Trophoblast cell (in vitro differentiated cells and primary cell): ENCODE data around the gene TBC1D16.

Source experiments
- DNase-seq, 2 donors: peaks; one replicate each; pipeline ENCODE4 v3.0.0-alpha.2; 2016
- H2AFZ ChIP-seq: 2 replicates; pipeline ENCODE4 v1.6.1; 2013; ENCODE audit warnings: low read length, moderate library complexity, mild to moderate bottlenecking; ENCODE audit not compliant: insufficient read depth, poor library complexity
- H2AK5ac ChIP-seq: 2 replicates; pipeline ENCODE4 v1.6.1; 2013; ENCODE audit warnings: mild to moderate bottlenecking, low read length
- H2BK120ac ChIP-seq: 2 replicates; pipeline ENCODE4 v1.6.1; 2013; ENCODE audit warnings: low read length, mild to moderate bottlenecking, moderate library complexity; ENCODE audit not compliant: insufficient read depth, poor library complexity
- H2BK12ac ChIP-seq: 2 replicates; pipeline ENCODE4 v1.6.1; 2013; ENCODE audit warnings: mild to moderate bottlenecking, low read length, moderate library complexity
- H2BK5ac ChIP-seq: 2 replicates; pipeline ENCODE4 v1.6.1; 2013; ENCODE audit warnings: low read length, low read depth, moderate library complexity, mild to moderate bottlenecking; ENCODE audit not compliant: poor library complexity
- H3K14ac ChIP-seq: 2 replicates; pipeline ENCODE4 v1.6.1; 2013; ENCODE audit warnings: mild to moderate bottlenecking, low read length
- H3K18ac ChIP-seq: 2 replicates; pipeline ENCODE4 v1.6.1; 2013; ENCODE audit warnings: mild to moderate bottlenecking, low read length
- H3K23ac ChIP-seq: 2 replicates; pipeline ENCODE4 v1.6.1; 2013; ENCODE audit warnings: low read length
- H3K27ac ChIP-seq: 2 replicates; pipeline ENCODE4 v1.5.1; 2013; ENCODE audit warnings: low read depth, mild to moderate bottlenecking, inconsistent platforms, low read length, moderate library complexity
- H3K27me3 ChIP-seq: 2 replicates; pipeline ENCODE4 v1.6.1; 2013; ENCODE audit warnings: inconsistent platforms, mild to moderate bottlenecking, low read length, moderate library complexity; ENCODE audit not compliant: insufficient read depth
- H3K36me3 ChIP-seq, 2 experiments: 1 replicate in 1 of 2; 2 replicates in 1 of 2; pipeline ENCODE4 v1.6.1; 2013; ENCODE audit warnings: low read length in 2 of 2, mild to moderate bottlenecking in 2 of 2, moderate library complexity in 1 of 2; ENCODE audit not compliant: insufficient read depth in 2 of 2, control insufficient read depth in 1 of 2
- H3K4ac ChIP-seq: 2 replicates; pipeline ENCODE4 v1.6.1; 2013; ENCODE audit warnings: low read depth, mild to moderate bottlenecking, low read length, moderate library complexity
- H3K4me1 ChIP-seq, 2 experiments: 1 replicate in 1 of 2; 2 replicates in 1 of 2; pipeline ENCODE4 v1.6.1; 2013; ENCODE audit warnings: low read length in 2 of 2, mild to moderate bottlenecking in 2 of 2, moderate library complexity in 1 of 2; ENCODE audit not compliant: insufficient read depth in 2 of 2, control insufficient read depth in 1 of 2
- H3K4me2 ChIP-seq: 2 replicates; pipeline ENCODE4 v1.6.1; 2013; ENCODE audit warnings: inconsistent platforms, mild to moderate bottlenecking, low read length, moderate library complexity
- H3K4me3 ChIP-seq: 2 replicates; pipeline ENCODE4 v1.5.1; 2013; ENCODE audit warnings: mild to moderate bottlenecking, low read depth, low read length, inconsistent platforms
- H3K79me1 ChIP-seq: one replicate; pipeline ENCODE4 v1.6.1; 2013; ENCODE audit warnings: low read length
- H3K79me2 ChIP-seq: 2 replicates; pipeline ENCODE4 v1.6.1; 2013; ENCODE audit warnings: low read length, mild to moderate bottlenecking; ENCODE audit not compliant: control insufficient read depth, insufficient read depth, poor library complexity
- H3K9ac ChIP-seq: 2 replicates; pipeline ENCODE4 v1.6.1; 2013; ENCODE audit warnings: mild to moderate bottlenecking, low read length
- H3K9me3 ChIP-seq: 2 replicates; pipeline ENCODE4 v1.6.1; 2013; ENCODE audit warnings: low read depth, mild to moderate bottlenecking, control low read depth, inconsistent platforms, low read length; ENCODE audit not compliant: insufficient read depth
- H4K12ac ChIP-seq: 2 replicates; pipeline ENCODE4 v1.6.1; 2013; ENCODE audit warnings: low read depth, mild to moderate bottlenecking, low read length, moderate library complexity
- H4K8ac ChIP-seq: 2 replicates; pipeline ENCODE4 v1.6.1; 2013; ENCODE audit warnings: low read depth, mild to moderate bottlenecking, low read length, moderate library complexity
- H4K91ac ChIP-seq: one replicate; pipeline ENCODE4 v1.6.1; 2013; ENCODE audit warnings: low read depth, mild to moderate bottlenecking, low read length, moderate library complexity
- WGBS: extraction: QIAGEN DNeasy Blood & Tissue Kit; methylation state at CpG from one replicate; pipeline ENCODE4 v1.1.7; 2013; ENCODE audit warnings: missing lambda C conversion rate; ENCODE audit not compliant: insufficient read length, insufficient coverage; ENCODE audit errors: extremely low coverage; 5-methylcytosine and 5-hydroxymethylcytosine counted together

Gene TBC1D16

GRCh38 chr17:79891113-79891730 is 144.4 kb downstream of the TBC1D16 start:
- no CpG with 5 or more reads among the region's 16 CpGs for whole genome bisulfite sequencing
- DNase-seq = no peak

GRCh38 chr17:79890706-79891105 is 145.0 kb downstream of the TBC1D16 start:
- no peak overlapping the region for H4K91ac ChIP-seq
- no peaks in the 10 kb centered on the region for H3K79me2 ChIP-seq
- no peak overlapping the region for H3K4me2 ChIP-seq
- H3K23ac ChIP-seq = no peak overlapping the region
- H3K18ac ChIP-seq = no peak overlapping the region
- no peak overlapping the region for H2BK5ac ChIP-seq
- H2AK5ac ChIP-seq = no peak overlapping the region
- no peak overlapping the region for H2AFZ ChIP-seq
- no peak overlapping the region for H3K4ac ChIP-seq
- H3K4me3 ChIP-seq = no peak overlapping the region
- H2BK12ac ChIP-seq = no peak overlapping the region
- no peak overlapping the region for H4K8ac ChIP-seq
- no peak overlapping the region for H3K14ac ChIP-seq
- no peak for DNase-seq
- WGBS = no CpG with 5 or more reads among the region's 9 CpGs
- peaks cover 3 to 4% of the 10 kb centered on the region in 2 experiments for H3K4me1 ChIP-seq
- peaks cover 2% of the 10 kb centered on the region for H3K9me3 ChIP-seq
- no peak overlapping the region for H4K12ac ChIP-seq
- H3K27ac ChIP-seq = no peak overlapping the region
- no peaks in the 10 kb centered on the region for H3K79me1 ChIP-seq
- no peaks in the 10 kb centered on the region for H3K27me3 ChIP-seq
- no peak overlapping the region for H3K9ac ChIP-seq
- H2BK120ac ChIP-seq = no peak overlapping the region
- no peaks in the 10 kb centered on the region for H3K36me3 ChIP-seq

More at GRCh38 chr17:79891113-79891730, 144.4 kb downstream of the TBC1D16 start:
- H3K79me2 ChIP-seq = no peaks in the 10 kb centered on the region
- no peak overlapping the region for H3K4me3 ChIP-seq
- H4K12ac ChIP-seq = no peak overlapping the region
- H3K4me1 ChIP-seq = peaks cover 3 to 4% of the 10 kb centered on the region in 2 experiments
- H3K9ac ChIP-seq = no peak overlapping the region
- no peak overlapping the region for H3K18ac ChIP-seq
- H2BK120ac ChIP-seq = no peak overlapping the region
- no peak overlapping the region for H3K4me2 ChIP-seq
- no peak overlapping the region for H2BK12ac ChIP-seq
- H4K8ac ChIP-seq = no peak overlapping the region
- no peaks in the 10 kb centered on the region for H3K79me1 ChIP-seq
- no peak overlapping the region for H3K27ac ChIP-seq
- H3K4ac ChIP-seq = no peak overlapping the region
- no peaks in the 10 kb centered on the region for H3K36me3 ChIP-seq
- no peak overlapping the region for H3K23ac ChIP-seq
- H2BK5ac ChIP-seq = no peak overlapping the region
- H4K91ac ChIP-seq = no peak overlapping the region
- H2AFZ ChIP-seq = no peak overlapping the region
- no peak overlapping the region for H2AK5ac ChIP-seq
- no peak overlapping the region for H3K14ac ChIP-seq
- no peaks in the 10 kb centered on the region for H3K27me3 ChIP-seq
- H3K9me3 ChIP-seq = peaks cover 2% of the 10 kb centered on the region

GRCh38 chr17:79888811-79889634 is 146.6 kb downstream of the TBC1D16 start:
- H3K27me3 ChIP-seq = no peaks in the 10 kb centered on the region
- no peaks in the 10 kb centered on the region for H3K79me1 ChIP-seq
- H2BK5ac ChIP-seq = no peak overlapping the region
- no peak overlapping the region for H3K14ac ChIP-seq
- H3K9me3 ChIP-seq = peaks cover 2% of the 10 kb centered on the region
- no peak overlapping the region for H3K18ac ChIP-seq
- no peak for DNase-seq
- H4K91ac ChIP-seq = no peak overlapping the region
- H3K23ac ChIP-seq = no peak overlapping the region
- no peak overlapping the region for H3K4me2 ChIP-seq
- H4K8ac ChIP-seq = no peak overlapping the region
- H3K4me1 ChIP-seq = peaks cover 3 to 4% of the 10 kb centered on the region in 2 experiments
- no peak overlapping the region for H3K4ac ChIP-seq
- no peak overlapping the region for H3K27ac ChIP-seq
- no peaks in the 10 kb centered on the region for H3K36me3 ChIP-seq
- no peak overlapping the region for H2AK5ac ChIP-seq
- no peak overlapping the region for H3K4me3 ChIP-seq
- no CpG with 5 or more reads among the region's 22 CpGs for WGBS
- no peak overlapping the region for H2AFZ ChIP-seq
- H2BK120ac ChIP-seq = no peak overlapping the region
- no peak overlapping the region for H2BK12ac ChIP-seq
- H4K12ac ChIP-seq = no peak overlapping the region
- no peak overlapping the region for H3K9ac ChIP-seq
- no peaks in the 10 kb centered on the region for H3K79me2 ChIP-seq

- Histone ChIP-seq H3K14ac (no peak overlapping the region), H4K91ac (no peak overlapping the region), H2AFZ (no peak overlapping the region), H3K4me2 (no peak overlapping the region), H3K18ac (no peak overlapping the region), H3K4me1 (peaks cover 0 to 3% of the 10 kb centered on the region in 2 experiments), H3K79me1 (no peaks in the 10 kb centered on the region), H3K9me3 (peaks cover 2% of the 10 kb centered on the region), H2BK5ac (no peak overlapping the region), H3K27me3 (no peaks in the 10 kb centered on the region), H3K9ac (no peak overlapping the region), H2AK5ac (no peak overlapping the region), H4K12ac (no peak overlapping the region), H2BK120ac (no peak overlapping the region), H3K36me3 (no peaks in the 10 kb centered on the region), H3K23ac (no peak overlapping the region), H3K4ac (no peak overlapping the region), H3K4me3 (no peak overlapping the region), H3K27ac (no peak overlapping the region), H2BK12ac (no peak overlapping the region), H3K79me2 (no peaks in the 10 kb centered on the region), H4K8ac (no peak overlapping the region)
- WGBS = no CpG with 5 or more reads among the region's 17 CpGs
- no peak for DNase-seq
Measured at GRCh38 chr17:79888009-79888540, 147.6 kb downstream of the TBC1D16 start.
